ENCODE data around the gene ATP2C2.

DNA sequence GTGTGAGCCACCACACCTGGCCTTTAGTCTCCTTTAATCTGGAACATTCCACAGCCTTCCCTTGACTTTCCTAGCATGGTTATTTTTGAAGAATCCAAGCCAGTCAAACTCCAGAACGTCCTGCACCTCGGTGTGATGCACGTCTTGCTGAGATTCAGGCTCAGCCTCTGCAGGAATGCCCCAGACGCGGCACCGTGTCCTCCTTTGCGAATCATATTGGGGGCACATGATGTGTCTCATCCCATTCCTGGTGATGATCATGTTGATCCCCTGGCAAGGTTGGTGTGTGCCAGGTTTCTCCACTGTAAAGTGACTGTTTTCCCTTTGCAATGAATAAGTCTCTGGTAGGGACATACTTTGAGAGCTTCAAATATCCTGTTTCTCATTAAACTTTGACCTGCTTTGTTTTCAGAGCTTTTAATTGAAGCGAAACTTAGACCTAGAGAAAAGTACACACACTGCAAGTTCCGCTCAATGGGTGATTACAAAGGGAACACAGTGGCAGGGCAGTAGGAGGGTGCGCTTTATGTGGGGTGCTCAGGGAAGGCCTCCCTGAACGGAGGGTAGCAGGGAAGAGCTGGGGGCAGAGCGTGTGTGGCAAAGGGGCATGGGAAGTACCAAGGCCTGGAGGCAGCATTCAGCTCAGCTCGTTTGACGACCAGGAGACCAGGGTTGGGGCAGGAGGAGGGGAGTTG lies 9.6 kb upstream of the ATP2C2 start:
- TF ChIP-seq CTCF (conservative IDR thresholded peaks at IDR 0.05; ENCODE audit: low read depth, low read length) = no peak
- TF ChIP-seq EZH2 (IDR thresholded peaks at IDR 0.05; ENCODE audit: low read length, unreplicated experiment) = no peak
